ENCODE data around the gene XPNPEP2. TPM values are rescaled to one million over a fixed set of nuclear protein-coding genes. Genes with fewer than 3 reads are reported as not detected.

Gene XPNPEP2
- total and polyA plus RNA-seq, 9 of the 15 experiments (the other 6 are each of a cell fraction or from before 2014, with no cell fraction given): 0.03 to 0.19 (median 0.09) TPM; not detected in 5

DNA sequence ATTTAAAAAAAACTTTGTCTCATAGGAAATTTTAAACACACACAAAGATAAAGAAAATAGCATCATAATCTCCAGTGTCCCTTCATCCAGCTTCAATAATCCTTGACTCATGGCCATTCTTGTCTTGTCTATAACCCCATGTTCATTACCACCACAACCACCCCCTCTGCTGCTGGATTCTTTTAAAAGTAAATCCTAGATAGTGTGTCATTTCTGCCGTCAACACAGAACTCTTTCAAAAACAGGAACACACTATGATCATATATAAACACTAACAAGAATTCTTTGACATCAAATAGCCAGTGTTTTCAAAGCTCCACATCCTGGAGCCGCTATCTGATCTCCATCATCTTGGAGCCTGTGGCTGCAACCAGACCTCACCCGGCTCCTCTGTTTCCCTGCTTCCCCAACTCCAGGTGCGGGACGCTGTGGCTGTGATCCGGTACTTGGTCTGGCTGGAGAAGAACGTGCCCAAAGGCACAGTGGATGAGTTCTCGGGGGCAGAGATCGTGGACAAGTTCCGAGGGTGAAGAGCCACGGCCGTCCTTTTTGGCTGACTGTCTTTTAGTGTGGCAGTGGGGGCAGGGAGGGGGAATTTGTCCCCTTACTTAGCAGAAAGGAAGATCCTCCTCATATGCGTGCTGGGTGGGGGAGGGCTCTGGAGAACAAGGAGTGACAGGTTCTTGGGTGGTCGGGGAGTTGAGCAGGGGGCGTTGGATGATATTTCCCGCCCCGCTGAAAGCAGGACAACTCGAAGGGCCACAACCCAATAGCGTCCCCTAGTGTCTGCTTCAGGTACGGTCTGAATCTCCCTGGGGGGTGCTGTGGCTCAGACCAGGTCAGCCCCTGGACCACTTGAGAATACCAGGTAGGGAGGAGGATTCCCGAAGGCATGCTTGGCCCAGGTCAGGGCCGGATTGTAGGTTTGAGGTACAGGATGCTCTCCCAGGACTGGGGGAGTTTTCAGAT is 15.6 kb downstream of the XPNPEP2 start (continued):
- TF ChIP-seq REST (IDR thresholded peaks at IDR 0.05; ENCODE audit: borderline replicate concordance) (peak; percentile 55; the same call in 1 of the 2 replicates), REST (CRISPR knock-in tag; IDR thresholded peaks at IDR 0.05; ENCODE audit: low read depth) (no peak), MAFK (IDR thresholded peaks at IDR 0.05; ENCODE audit: low read length) (no peak), SAFB2 (IDR thresholded peaks at IDR 0.05; ENCODE audit: borderline replicate concordance, low read depth, low read length, severe bottlenecking) (no peak), CTCF (IDR thresholded peaks at IDR 0.05 in 2 of 3, conservative IDR thresholded peaks at IDR 0.05 in 1 of 3; ENCODE audit: insufficient read depth in 2 of 3, low read depth in 1 of 3, low read length in 3 of 3) (peak; percentile 75 to 84 (median 78)), HNRNPUL1 (IDR thresholded peaks at IDR 0.05; ENCODE audit: low read length) (no peak), CTBP1 (IDR thresholded peaks at IDR 0.05; ENCODE audit: borderline replicate concordance) (peak; percentile 54; the same call in 1 of the 2 replicates), JUND (IDR thresholded peaks at IDR 0.05; ENCODE audit: borderline replicate concordance, low read depth, low read length) (0 out of 2 replicates have a peak, but pooled peaks have one; percentile 3), JUND (tag; IDR thresholded peaks at IDR 0.05; ENCODE audit: borderline replicate concordance, low read depth, low read length) (no peak), NR1H2 (CRISPR knock-in tag; IDR thresholded peaks at IDR 0.05) (no peak), SMC3 (conservative IDR thresholded peaks at IDR 0.05; ENCODE audit: insufficient read depth, low read depth, low read length) (0 out of 2 replicates have a peak, but pooled peaks have one; percentile 31), ZNF134 (CRISPR knock-in tag; conservative IDR thresholded peaks at IDR 0.05) (no peak), TFAP4 (CRISPR knock-in tag; IDR thresholded peaks at IDR 0.05; ENCODE audit: borderline replicate concordance) (no peak)

All from K562 (cell line).